GM18907 (cell line): ENCODE results near the gene C19orf81.

Experiments
- ATAC-seq: cut with Tn5 transposase; IDR thresholded peaks from one replicate; pipeline ENCODE4 v1.9.1; 2021; ENCODE audit warnings: mild to moderate bottlenecking, moderate library complexity; ENCODE audit not compliant: unreplicated experiment

C19orf81 gene

GRCh38 chr19:50629194-50629593, 20.1 kb upstream of the C19orf81 start:
- ATAC-seq = no peak

DNA sequence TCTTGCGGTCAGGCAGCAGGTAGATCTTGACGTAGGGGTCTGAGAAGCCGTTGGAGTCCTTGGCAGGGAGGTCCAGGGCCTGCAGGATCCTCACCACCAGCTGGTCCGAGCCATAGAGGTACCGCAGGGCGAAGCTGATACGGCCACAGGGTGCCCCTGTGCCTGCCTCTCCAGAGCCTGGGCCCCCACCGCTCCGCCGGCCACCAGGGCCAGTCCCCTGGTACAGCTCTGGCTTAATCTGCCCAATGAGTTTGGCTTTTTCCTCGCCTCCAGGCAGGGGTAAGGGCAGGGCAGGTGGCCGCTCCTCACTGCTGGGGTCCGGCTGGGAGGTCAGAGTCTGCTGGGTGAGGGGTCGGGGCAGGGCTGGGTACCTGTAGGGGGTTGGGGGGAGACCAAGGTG, 19.4 kb upstream of the C19orf81 start:
- no peak for ATAC-seq

GRCh38 chr19:50632151-50632835, 17.0 kb upstream of the C19orf81 start:
- no peak for ATAC-seq

- ATAC-seq = no peak
These were observed 15.9 kb upstream of the C19orf81 start for GRCh38 chr19:50633359-50633758.

DNA sequence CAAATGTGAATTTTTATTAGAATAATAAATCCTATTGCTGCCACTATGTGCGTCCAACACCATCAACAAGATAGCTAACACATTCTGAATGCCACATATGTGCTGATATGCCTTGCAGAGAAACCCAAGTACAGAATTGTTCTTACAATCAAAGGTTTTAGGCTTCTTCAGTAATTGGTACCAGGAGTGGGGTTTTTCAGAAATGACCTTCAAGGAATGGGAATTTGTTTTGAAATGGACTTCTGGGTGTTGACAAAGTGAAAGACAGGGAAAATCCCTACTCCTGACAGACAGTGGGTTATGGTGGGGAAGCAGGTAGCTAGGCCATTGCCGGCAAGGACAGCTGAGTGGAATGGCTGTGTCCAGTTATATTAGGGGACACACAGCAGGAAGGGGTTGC, 15.3 kb upstream of the C19orf81 start:
- ATAC-seq = no peak

- ATAC-seq = no peak
These were observed 12.7 kb upstream of the C19orf81 start for GRCh38 chr19:50636317-50637085.

- no peak for ATAC-seq
These were observed 10.6 kb upstream of the C19orf81 start for GRCh38 chr19:50638600-50638999.

DNA sequence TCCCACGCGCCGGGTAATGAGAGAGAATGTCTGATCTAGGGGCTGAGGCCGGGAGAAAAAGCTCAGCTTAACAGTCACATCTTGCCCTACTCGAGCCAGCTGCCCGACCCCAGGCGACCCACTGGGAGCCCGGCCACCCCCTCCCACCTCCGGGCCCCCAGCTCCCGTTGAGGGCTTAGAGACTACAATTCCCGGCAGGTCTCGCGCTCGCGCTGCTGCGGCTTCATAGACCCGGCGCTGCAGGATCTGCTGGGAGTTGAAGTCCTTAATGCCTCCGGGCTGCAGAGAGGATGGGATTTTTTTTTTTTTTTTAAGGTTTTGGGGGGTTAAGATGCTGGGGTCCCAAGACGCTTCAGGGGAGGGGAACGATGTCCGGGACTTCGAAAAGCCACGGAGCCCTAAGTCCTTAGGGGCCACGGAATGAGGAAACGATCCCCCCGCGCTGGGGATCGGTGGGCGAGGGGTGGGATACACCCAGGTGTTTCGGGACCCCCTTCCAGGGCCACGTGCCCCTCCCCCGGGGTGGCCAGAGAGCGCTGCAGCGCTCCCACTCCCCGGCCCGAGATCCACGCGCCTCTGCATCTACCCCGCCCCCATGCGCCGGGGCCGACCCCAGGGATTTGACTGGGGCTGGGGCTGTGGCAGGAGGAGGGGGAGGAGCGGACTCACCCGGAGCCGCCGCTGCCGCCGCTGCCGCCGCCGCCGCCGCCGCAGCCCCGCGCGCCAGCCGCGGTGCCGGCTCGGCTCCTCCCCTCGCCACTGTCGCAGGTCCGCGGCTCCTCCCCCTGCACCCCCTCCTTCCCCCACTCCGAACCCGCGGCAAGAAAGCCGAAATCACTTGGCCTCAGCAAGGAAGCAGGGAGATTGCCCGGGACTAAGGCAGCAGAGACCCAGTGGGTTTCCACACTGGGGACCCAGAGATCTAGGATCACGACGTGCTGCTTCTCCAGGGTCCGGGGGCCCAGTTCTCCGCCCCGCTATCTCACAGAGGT, 9.8 kb upstream of the C19orf81 start, which contains the start of gene SYT3:
Gene SYT3, minus strand, starts transcription at position 761 of the 992 bp plus-strand sequence. CDS start 2,470 bp downstream, outside the sequence.
- ATAC-seq = no peak

GRCh38 chr19:50640368-50640767, 8.9 kb upstream of the C19orf81 start:
- no peak for ATAC-seq

DNA sequence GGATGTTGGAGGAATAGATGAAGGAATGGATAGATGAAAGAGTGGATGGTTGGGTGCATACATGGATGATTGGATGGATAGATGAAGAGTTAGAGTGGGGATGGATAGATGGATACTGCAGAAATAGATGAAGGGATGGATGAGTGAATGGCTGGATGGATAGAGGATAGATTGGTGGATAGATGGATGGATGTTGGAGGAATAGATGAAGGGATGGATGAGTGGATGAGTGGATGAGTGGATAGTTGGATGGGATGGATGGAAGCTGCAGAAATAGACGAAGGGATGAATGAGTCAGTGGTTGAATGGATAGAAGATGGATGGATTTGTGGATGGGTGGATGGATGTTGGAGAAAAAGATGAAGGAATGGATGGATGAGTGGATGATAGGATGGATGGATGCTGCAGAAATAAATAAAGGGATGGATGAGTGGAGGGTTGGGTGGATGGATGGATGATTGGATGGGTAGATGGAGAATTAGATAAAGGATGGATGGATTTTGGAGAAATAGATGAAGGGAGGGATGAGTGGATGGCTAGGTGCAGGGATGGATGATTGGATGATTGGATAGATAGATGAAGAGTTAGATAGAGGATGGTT, 4.8 kb upstream of the C19orf81 start:
- ATAC-seq = no peak

DNA sequence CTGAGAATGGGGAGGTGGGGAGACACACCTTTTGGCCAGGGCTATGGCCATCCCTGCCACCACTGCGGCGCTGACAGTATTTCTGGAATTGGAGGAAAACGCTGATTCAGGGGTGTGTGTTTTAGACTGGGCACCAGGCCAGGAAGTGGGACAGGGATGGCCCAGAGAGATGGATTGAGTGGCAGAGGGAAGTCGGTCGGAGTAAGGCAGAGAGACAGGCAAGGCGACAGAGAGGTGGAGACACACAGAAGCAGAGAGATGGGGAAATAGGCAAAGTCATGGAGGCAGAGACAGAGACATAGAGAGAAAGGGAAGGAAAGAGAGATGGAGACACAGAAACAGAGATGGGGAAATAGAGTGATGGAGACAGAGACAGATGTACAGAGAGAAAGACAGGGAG, 4.1 kb upstream of the C19orf81 start:
- ATAC-seq = no peak

GRCh38 chr19:50646074-50646807, 3.0 kb upstream of the C19orf81 start:
- no peak for ATAC-seq

- ATAC-seq = no peak
These were observed 1.2 kb upstream of the C19orf81 start for GRCh38 chr19:50647879-50648615.

- no peak for ATAC-seq
These were observed 586 bp upstream of the C19orf81 start for GRCh38 chr19:50648659-50649058.

GRCh38 chr19:50651174-50651573, 1.9 kb downstream of the C19orf81 start:
- no peak for ATAC-seq

DNA sequence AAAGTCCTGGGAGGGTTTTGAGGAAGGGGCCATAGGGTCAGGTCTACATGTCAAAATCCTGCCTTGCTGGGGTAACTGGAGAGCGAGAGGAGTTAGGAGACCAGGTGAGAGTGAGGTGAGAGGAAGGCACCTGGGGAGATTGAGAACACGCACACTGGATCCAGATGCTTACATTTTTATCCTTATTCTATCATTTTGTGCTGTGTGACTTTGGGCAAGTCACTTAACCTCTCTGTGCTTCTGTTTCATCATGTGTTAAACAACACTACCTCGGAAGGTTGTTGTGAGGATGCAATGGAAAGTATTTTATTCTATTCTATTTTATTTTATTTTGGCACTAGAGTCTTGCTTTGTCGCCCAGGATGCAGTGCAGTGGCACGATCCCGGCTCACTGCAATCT, 3.5 kb downstream of the C19orf81 start:
- no peak for ATAC-seq

DNA sequence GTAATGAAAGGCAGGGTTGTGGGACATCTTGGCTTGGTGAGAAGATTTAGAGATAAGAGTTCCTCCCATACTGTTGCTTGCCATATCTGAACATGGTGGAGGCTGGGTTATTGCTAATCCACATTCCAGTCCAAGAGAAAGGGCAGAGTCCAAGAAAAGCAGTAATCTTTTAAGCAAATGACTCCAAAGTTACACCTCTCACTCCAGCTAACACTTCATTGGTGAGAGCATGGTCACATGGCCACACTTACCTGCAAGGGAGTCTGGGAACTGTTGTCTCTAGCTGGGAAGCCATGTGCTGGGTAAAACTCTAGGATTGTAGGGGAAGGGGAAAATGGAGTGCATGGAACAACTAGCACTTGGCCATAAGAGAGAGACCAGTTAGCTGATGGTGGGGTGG, 5.6 kb downstream of the C19orf81 start:
- no peak for ATAC-seq

DNA sequence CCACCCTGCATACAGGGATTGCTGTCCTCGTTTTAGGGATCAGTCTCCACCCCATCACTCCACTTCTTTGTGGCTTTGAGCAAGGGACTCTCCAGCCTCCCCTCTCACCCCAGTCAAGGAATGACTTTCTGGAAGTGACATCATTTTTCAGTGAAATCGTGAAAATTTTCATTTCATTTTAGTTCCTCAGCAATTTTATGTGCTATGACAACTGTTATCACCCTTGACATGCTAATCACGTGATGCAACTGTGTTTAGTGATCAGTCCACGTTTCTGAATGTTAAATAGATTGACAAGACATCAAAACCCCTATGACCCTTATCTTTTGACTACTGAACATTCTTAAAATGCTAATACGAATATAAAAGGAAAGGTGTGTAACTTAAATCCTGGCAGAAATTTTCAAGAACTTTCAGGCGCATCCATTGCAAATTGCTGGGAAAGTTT, 8.0 kb downstream of the C19orf81 start:
- ATAC-seq = no peak

DNA sequence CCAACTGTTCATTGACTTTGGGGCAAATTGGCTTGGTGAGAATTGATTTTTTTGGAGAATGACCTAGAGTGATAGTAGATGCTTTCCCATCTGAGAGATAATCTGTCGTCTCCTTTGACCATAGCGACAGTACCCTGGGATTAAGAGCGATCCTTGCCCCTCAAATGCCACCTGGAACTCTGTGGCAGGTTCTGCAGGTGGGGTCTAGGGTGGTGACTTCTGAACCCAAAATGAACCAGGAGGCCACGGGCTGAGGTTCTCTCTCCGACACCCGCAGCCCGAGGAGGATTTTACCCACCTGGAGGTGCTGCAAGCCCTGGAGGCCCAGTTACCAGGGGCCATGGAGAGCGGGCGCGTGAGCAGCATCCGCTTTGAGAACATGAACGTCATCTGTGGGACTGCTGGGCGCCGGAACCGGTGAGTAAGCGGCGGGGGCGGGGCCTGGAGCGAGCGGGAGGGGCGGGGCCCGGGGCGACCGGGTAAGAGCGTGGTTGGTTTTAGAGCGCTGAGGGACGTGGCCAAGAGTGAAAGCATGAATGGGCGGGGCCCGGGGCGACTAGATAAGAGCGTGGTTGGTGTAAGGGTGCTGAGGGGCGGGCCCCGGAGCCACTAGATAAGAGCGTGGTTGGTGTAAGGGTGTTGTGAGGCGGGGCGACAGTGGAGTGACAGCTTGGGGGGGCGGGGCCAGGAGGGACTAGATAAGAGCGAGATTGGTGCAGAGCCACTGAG, 8.6 kb downstream of the C19orf81 start:
- ATAC-seq = no peak
